SK-N-DZ (cell line): ENCODE data around the gene GUCA2B.

Source experiments
- DNase-seq: peaks from one replicate; pipeline ENCODE4 v3.0.0-alpha.2; 2015; ENCODE audit warnings: low spot score

GUCA2B gene

GRCh38 chr1:42184616-42185015, 31.4 kb downstream of the GUCA2B start:
- no peak for DNase-seq

- DNase-seq: no peak
Measured at GRCh38 chr1:42186152-42186551, 32.9 kb downstream of the GUCA2B start.

GRCh38 chr1:42189931-42190853, 37.0 kb downstream of the GUCA2B start:
- no peak for DNase-seq

- no peak for DNase-seq
Measured at GRCh38 chr1:42191319-42191718, 38.1 kb downstream of the GUCA2B start.

- DNase-seq: no peak
Measured at GRCh38 chr1:42192106-42192505, 38.9 kb downstream of the GUCA2B start.

- no peak for DNase-seq
Measured at GRCh38 chr1:42195841-42196240, 42.6 kb downstream of the GUCA2B start.

GRCh38 chr1:42198251-42198650, 45.0 kb downstream of the GUCA2B start:
- no peak for DNase-seq

GRCh38 chr1:42201986-42202385, 48.8 kb downstream of the GUCA2B start:
- no peak for DNase-seq
